HG03139 (cell line): ENCODE results near the gene PLBD2.

Experiments used
- ATAC-seq: cut with Tn5 transposase; IDR thresholded peaks from one replicate; pipeline ENCODE4 v1.9.1; 2021; ENCODE audit not compliant: unreplicated experiment

The PLBD2 gene

DNA sequence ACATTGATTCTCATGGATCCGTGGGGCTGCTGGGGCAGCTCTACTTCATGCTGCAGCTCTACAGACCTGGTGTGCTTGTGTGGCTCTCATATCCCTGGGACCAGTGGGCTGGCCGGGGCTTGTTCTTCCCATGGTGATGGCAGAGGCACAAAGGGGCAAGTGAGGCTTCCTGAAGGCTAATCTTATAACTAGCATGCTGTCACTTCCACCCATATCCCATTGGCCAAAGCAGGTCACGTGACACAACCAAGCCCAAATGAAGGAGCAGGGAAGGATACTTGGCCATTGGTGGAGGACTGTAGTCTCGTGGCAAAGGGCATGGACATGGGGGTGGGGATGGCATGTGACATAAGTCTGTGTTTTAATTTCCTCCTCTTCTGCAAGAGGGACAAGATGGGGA, 9.9 kb downstream of the PLBD2 start:
- no peak for ATAC-seq

DNA sequence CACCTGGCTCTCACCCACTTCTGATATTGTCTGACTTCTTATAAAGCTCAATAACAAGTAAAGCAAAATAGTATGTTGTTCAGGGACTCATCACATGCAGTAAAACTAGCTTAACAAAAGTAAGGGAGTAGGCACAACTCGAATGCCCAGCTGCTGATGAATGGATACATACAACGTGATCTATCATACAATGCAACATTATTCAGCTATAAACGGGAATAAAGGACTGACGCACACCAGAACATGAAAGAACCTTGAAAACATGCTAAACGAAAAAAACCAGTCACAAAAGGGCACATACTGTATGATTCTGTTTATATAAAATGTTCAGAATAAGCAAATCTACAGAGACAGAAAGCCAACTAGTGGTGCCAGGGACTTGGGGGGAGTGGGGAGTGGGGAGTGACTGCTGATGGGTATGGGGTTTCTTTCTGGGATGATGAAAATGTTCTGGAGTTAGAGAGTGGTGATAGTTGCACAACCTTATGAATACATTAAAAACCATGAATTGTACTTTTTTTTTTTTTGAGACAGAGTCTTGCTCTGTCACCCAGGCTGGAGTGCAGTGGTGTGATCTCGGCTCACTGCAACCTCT, 11.1 kb downstream of the PLBD2 start:
- ATAC-seq = no peak

DNA sequence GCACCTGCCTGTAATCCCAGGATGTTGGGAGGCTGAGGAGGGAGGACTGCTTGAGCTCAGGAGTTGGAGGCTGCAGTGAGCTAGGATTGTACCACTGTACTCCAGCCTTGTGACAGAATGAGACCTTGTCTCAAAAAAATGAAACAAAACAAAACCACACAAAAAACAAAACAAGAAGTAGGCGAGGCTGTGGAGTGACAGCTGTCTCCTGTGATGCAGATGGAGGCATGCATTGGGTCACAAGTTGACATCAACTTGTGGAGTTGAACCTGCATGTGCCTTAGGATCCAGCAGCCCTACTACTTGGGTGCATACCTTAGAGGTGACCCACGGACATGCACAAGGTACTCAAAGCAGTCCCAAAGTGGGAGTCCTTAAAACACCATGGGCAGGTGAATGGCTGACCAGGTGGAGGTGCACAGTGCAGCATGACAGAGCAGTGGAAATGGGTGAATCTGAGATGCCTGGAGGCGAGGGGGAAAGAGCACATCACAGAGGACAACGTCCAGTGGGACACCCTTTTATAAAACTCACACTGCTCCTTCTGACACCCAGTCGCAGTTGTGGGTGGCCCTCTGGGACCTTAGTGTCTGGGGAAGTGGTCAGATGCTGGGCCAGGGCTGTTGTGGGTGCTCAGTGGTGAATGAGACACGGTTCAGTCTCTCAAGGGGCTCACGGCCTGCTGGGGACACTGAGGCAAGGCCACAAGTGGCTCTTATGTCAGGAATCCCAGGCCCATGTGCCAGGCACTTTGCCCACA, 12.7 kb downstream of the PLBD2 start:
- ATAC-seq = no peak

DNA sequence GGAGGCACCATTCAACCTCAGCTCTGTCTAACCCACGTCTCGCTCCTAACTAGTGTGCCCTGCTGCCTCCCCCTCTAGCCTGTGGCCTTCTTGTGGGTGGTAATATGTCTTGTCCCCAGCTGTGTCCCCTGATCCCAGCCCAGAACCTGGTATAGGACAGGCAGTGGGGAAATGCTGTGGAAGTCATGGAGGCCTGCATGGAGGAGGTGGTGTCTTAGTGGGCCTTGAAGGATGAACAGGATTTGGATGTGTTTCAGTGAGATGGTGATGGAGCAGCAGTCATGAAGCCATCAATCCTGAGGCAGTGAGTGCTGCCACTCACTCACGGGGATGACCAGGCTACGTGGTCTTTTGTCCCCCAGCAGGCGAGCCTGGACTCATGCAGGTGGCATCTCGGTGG, 13.4 kb downstream of the PLBD2 start:
- ATAC-seq = no peak

DNA sequence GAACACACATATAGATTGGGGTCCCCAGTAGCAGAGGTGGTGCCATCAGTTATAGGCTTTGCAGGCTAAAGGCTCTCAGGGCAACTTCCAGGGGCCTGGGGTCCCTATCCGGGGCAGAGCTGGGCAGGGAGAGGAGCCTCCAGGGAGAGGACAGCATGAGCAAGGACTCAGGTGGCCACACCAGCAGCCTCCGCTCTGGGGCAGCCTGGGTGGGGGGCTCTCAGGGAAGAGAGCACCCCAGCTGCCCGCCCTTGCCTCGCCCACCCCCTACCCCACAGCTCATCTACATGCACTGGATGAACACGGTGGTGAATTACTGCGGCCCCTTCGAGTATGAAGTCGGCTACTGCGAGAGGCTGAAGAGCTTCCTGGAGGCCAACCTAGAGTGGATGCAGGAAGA, 14.0 kb downstream of the PLBD2 start:
- no peak for ATAC-seq

DNA sequence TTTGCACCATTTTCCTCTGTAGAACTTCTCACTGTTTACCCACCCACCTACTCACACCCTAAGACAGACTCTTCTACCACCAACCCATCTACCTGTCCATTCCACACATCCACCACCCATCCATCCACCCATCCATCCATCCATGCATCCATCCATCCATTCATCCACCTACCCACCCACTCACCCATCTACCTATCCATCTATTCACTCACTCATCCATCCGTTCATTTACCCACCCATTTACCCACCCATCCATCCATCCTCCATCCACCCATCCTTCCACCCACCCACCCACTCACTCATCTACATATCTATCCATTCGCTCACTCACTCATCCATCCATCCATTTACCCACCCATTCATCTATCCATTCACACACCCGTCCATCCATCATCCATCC, 15.1 kb downstream of the PLBD2 start:
- ATAC-seq = no peak

DNA sequence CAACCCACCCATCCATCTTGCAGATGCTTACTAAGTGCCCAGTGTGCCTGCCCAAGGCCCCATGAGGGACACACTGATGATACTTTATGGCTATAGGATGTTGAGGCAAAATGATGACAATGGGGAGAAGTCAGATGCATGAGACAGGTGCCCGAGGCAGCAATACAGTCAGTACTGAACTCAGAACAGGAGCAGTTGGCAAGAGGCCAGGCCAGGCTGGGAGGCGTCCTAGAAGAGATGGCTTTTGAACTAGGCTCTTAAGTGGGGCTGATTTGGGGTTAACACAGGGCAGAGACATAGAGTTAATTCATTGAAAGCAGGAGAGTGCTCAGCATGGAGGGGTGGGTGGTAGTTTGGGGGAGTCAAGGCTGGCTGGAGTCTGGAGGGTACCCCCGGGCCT, 15.6 kb downstream of the PLBD2 start:
- no peak for ATAC-seq

DNA sequence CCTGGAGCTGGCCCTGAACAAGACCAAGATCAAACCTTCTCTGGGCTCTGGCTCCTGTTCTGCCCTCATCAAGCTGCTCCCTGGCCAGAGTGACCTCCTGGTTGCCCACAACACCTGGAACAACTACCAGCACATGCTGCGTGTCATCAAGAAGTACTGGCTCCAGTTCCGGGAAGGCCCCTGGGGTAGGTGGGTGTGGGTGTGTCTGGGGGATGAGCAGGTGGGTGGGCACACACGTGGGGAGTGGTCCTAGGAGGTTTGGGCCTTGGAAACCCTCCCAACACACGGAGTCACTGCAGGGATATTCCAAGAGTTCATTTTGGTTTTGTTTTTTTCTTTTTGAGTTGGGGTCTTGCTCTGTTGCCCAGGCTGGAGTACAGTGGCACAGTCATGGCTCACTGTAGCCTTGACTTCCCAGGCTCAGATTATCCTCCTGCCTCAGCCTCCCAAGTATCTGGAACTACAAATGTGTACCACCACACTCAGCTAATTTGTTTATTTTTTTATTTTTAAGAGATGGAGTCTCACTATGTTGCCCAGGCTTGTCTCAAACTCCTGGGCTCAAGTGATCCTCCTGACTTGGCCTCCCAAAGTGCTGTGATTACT, 16.5 kb downstream of the PLBD2 start:
- ATAC-seq = no peak

DNA sequence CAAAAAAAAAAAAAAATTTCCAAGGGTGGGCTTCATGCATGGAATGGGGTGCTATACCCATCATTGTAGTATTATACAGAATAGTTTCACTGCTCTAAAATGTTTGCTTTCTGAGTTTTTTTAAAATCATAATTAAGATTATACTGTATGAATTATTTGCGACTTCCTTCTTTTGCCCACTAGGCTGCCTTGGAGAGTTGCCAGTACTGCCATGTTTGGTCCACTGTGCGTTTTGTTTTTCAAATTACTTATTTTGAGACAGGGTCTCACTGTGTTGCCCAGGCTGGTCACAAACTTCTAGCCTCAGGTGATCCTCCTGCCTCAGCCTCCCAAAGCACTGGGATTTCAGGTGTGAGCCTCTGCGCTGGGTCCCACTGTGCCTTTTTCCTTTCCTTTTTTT, 19.9 kb downstream of the PLBD2 start:
- no peak for ATAC-seq

DNA sequence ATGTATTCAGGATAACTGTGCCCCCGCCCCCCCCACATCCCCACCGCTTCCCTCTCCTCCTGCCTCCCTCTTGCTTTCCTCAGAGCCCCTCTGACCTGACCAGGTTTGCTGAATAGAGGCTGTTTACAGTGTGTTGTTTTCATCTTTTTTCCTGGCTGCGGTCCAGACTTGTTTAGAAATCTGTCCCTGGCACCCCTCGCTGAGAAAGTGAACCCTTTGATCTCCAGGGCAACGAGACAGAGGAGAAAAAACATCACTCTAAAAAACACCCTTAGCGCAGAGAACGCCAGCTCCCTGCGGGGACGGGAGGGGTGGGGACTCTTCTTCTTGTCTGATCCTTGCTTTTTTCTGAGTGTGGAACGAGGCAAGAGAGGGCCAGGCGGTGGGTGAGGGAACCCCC, 22.8 kb downstream of the PLBD2 start:
- ATAC-seq = no peak

DNA sequence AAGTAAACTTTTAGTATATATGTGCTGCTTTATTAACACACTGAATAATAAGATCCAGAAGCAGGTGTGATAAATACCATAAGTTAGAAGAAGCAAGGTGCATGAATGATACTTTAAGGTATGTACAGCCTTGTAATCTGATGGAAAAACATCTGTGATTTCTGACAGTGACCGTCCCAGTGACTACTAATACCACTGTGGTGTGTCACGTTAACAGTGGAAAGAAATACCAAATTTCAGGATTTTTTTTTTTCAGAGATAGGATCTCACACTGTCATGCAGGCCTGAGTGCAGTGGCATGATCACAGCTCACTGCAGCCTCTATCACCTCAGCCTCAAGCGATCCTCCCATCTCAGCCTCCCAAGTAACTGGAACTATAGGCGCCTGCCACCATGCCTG, 23.8 kb downstream of the PLBD2 start:
- no peak for ATAC-seq

DNA sequence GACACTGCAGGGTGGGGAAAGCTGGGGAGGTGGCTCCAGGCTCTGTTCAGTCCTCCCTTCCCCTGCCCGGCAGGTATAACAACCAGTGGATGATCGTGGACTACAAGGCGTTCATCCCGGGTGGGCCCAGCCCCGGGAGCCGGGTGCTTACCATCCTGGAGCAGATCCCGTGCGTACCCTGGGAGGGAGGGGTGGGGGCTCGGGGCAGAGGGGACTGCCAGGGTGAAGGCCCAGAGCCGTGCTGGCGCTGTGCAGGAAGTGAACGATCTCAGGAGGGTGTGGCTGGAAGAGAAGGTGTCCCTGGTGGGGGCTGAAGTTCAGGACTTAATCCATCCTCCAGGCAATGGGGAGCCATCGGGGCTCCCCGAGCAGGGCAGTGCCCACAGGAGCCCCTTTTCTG, 26.4 kb downstream of the PLBD2 start:
- no peak for ATAC-seq

DNA sequence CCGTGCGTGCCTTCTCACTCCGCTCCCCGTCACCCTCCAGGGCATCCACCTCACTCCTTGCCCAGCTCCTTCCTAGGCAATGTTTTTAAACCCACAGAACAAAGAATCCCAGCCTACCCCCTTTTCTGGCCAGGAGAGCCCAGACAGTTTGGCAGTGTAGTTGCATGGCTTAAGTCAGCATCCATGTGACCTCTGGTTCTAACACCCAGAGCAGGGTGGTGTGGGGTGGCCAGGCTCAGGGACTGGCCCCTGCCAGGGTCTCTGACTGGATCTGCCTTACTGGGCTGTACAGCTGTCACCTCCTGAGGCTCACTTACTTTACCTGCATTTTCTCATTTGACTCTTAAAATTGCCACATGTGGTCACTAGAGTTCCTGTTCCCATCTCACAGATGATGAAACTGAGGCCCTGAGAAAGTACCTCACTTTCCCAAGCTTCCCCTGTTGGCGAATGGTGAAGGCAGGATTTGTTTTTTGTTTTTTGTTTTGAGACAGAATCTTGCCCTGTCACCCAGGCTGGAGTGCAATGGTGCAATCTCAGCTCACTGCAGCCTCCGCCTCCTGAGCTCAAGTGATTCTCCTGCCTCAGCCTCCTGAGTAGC, 27.0 kb downstream of the PLBD2 start:
- no peak for ATAC-seq

DNA sequence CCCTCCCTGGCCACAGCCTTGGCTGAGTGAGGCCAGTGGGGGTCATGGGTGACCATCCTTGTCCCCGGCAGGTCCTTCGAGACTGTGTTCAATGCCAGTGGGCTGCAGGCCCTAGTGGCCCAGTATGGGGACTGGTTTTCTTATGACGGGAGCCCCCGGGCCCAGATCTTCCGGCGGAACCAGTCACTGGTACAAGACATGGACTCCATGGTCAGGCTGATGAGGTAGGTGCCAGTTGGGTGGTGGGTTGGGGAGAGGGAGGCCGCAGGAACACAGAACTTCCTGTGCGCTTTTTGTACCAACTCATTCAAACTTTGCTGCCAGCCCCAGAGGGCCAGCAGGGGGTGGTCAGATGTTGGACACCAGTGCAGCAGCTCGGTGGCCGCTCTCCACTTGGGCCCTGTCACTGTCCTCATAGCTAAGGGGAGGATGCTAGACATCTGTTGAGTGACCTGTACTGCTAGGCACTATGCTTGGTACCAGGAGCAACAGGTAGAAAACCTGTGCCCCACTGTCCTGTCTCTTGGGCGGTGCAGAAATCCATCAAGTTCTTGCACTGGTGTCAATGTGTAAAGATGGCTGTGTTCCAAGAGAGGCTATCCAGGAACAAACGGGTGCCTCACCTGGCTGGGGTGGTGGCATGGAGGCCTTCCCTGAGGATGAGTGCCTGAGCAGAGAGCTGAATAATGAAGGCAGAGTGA, 28.6 kb downstream of the PLBD2 start:
- no peak for ATAC-seq

DNA sequence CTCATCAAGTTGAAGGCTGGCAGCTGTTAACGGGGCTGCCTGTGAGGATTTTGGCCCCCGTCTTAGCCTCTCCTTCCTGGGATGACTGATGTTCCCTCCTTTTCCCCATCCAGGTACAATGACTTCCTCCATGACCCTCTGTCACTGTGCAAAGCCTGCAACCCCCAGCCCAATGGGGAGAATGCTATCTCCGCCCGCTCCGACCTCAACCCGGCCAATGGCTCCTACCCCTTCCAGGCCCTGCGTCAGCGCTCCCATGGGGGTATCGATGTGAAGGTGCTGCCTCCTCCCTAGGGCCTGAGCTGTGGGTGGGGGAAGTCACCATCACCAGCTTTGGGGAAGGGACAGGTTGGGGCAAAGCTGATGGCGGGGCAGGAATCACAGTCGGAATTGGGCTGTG, 29.2 kb downstream of the PLBD2 start:
- ATAC-seq = no peak

DNA sequence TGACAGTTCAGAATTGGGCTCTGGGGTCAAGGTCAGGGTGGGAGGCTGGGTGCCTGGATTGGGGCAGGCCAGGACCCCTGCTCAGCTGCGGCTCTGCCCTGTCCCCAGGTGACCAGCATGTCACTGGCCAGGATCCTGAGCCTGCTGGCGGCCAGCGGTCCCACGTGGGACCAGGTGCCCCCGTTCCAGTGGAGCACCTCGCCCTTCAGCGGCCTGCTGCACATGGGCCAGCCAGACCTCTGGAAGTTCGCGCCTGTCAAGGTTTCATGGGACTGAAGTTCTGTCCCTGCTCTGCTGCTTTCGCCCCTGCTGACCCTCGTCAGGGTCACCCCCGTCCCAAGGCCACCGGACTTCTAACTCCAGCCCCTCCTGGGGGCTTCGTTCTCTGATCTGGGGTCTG, 30.0 kb downstream of the PLBD2 start:
- no peak for ATAC-seq

DNA sequence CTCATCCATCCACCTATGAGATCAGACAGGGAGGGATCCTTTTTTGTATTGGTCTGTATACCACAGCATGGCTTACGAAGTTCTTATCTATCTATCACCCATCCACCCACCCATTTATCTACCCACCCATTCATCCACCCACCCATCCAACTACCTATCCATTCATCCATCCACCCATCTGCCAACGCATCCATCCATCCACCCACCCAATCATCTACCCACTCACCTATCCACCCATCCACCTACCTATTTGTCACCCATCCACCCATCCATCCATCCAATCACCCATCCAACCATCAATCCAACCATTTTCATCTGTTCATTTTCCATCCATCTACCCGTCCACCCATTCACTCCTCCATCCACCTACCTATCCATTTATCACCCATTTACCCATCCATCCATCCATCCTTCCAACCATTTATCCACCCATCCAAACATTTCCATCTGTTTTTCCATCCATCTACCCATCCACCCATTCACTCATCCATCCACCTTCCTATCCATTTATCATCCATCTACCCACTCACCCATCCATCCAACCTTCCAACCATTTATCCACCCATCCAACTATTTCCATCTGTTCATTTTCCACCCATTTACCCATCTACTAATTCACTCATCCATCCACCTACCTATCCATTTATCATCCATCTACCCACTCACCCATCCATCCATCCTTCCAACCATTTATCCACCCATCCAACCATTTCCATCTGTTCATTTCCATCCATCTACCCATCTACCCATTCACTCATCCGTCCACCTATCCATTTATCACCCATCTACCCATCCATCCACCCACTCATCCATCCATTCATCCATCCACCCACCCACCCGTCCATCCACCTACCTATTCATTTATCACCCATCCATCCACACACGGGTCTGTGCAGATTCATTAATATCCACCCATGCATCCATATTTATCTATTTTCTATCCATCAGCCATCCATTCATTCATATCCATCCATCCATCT, 32.0 kb downstream of the PLBD2 start:
- no peak for ATAC-seq

DNA sequence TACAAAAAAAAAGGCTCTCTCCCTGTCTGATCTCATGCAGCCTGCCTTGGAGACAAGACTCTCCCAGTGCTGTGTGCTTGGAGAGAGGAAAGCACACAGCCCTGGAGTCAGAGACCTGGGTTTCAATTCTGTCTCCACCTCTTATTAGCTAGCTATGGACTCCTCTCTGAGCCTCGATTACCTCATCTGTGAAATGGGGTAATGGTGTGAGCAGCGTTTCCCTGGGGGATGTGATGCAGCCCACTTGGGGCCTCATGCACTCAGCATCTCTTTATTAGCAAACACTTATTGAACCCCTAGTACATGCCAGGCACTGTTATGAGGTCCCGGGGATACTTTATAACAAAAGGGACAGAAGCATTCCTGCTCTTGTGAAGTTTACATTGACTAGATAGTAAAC, 32.8 kb downstream of the PLBD2 start:
- no peak for ATAC-seq

DNA sequence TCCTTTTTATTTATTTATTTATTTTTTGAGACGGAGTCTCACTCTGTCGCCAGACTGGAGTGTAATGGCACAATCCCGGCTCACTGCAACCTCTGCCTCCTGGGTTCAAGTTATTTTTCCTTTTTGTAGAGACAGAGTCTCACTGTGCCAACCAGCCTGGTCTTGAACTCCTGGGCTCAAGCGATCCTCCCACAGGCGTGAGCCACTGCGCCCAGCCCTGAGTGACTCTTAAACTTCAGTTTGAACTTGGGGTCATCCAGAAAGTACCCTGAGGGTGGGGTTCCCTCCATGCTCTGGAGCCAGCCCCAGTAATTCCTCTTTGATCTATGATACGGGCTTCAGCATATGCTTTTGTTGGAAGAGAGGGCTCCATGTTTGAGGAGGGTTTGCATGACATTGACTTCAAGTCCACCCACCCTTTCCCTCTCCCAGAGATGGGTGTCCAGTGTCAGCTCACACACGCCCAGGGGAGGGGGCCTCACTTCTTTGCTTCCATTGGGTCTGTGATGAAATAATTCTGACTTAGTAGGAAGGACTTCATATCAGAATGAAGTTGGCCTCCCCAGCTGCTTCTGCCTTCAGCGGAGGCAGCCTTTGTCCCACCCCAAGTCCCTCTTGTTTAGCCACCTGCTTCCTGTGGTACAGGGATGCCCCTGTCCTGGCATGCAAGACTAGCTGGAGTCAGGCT, 33.4 kb downstream of the PLBD2 start:
- ATAC-seq = no peak

DNA sequence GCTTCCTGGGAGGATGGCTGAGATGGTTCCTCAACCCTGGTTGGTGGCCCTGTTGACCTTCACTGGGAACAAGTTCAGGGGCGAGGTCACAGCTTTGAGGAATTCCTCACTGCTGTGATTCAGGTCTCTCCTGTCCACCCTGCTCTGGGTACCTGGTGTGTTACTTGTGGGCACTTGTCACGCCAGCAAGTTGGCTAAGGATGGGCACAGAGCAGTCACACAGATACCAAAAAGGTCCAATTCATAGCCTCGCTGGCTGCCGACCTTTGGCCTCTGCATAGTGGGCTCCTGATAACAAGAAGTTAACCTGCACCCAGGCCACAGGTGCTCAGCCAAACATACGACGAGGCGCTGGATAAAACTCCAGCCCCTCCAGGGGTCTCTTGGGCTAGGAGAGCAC, 34.1 kb downstream of the PLBD2 start:
- ATAC-seq = no peak
